ENCODE results near the gene TRAPPC5. TPM values are rescaled to one million over a fixed set of nuclear protein-coding genes. Genes with fewer than 3 reads are reported as not detected.
A peak's percentile ranks its signal among the peaks of the same experiment; 100 is the strongest.

The TRAPPC5 gene
- polyA plus RNA-seq, 1 of the 3 experiments (the other 2 are of a cell fraction), result 49.4 TPM

DNA sequence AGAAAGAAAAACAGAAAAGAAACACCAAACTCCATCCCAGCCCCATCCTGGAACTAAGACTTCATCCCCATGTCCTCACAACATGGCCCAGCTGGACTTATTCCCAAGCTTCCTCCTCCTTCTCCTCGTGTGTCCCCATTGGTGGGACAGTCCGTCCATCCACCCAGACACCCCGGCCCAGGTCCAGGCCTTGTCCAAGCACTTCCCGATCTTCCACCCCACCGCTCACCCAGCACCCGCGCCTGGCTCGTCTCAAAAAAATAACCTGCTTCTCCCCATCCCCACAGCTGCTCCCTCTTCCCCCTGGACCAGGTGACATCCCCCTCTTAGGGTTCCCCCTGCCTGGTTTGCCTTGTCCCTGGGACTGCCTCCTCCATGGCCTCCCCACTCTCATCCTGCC is 22.7 kb downstream of the TRAPPC5 start:
- Histone ChIP-seq H3K9me3 (no peaks in the 10 kb centered on the region), H3K27me3 (ENCODE audit: insufficient read depth) (peaks cover 69% of the 10 kb centered on the region), H3K4me1 (ENCODE audit: control insufficient read depth in 1 of 2, insufficient read depth in 2 of 2, low read depth in 1 of 2, low read length in 1 of 2) (no peaks in the 10 kb centered on the region), H3K9ac (no peak overlapping the region), H3K27ac (ENCODE audit: low read depth in 2 of 2, low read length in 1 of 2) (no peak overlapping the region), H3F3A (replicated peaks; ENCODE audit: insufficient read depth) (no peaks in the 10 kb centered on the region), H4K20me1 (ENCODE audit: insufficient read depth) (no peaks in the 10 kb centered on the region), H3K4me3 (ENCODE audit: low read depth in 2 of 2, low read length in 1 of 2) (no peak overlapping the region), H3K9me2 (no peaks in the 10 kb centered on the region), H3K36me3 (replicated peaks in 1 of 2; ENCODE audit: control insufficient read depth in 1 of 2, insufficient read depth in 2 of 2, low read length in 1 of 2) (no peaks in the 10 kb centered on the region), H2AFZ (ENCODE audit: low read depth) (no peak overlapping the region), H3K79me2 (ENCODE audit: insufficient read depth) (no peaks in the 10 kb centered on the region), H3K4me2 (no peak overlapping the region)
- TF ChIP-seq, protein P1, sequence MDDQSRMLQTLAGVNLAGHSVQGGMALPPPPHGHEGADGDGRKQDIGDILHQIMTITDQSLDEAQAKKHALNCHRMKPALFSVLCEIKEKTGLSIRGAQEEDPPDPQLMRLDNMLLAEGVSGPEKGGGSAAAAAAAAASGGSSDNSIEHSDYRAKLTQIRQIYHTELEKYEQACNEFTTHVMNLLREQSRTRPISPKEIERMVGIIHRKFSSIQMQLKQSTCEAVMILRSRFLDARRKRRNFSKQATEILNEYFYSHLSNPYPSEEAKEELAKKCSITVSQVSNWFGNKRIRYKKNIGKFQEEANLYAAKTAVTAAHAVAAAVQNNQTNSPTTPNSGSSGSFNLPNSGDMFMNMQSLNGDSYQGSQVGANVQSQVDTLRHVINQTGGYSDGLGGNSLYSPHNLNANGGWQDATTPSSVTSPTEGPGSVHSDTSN (IDR thresholded peaks at IDR 0.05), result peak; percentile 27; the same call in 1 of the 2 replicates
- TF ChIP-seq, protein P2, sequence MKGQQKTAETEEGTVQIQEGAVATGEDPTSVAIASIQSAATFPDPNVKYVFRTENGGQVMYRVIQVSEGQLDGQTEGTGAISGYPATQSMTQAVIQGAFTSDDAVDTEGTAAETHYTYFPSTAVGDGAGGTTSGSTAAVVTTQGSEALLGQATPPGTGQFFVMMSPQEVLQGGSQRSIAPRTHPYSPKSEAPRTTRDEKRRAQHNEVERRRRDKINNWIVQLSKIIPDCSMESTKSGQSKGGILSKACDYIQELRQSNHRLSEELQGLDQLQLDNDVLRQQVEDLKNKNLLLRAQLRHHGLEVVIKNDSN (IDR thresholded peaks at IDR 0.05; ENCODE audit: borderline replicate concordance, low read depth), result no peak
- no peak for DNase-seq
- WGBS (ENCODE audit: low lambda C conversion rate), result 20% methylated on average over 8 of the region's 8 CpGs
- ChIA-PET POLR2A (no interaction called here), CTCF (no interaction called here)

DNA sequence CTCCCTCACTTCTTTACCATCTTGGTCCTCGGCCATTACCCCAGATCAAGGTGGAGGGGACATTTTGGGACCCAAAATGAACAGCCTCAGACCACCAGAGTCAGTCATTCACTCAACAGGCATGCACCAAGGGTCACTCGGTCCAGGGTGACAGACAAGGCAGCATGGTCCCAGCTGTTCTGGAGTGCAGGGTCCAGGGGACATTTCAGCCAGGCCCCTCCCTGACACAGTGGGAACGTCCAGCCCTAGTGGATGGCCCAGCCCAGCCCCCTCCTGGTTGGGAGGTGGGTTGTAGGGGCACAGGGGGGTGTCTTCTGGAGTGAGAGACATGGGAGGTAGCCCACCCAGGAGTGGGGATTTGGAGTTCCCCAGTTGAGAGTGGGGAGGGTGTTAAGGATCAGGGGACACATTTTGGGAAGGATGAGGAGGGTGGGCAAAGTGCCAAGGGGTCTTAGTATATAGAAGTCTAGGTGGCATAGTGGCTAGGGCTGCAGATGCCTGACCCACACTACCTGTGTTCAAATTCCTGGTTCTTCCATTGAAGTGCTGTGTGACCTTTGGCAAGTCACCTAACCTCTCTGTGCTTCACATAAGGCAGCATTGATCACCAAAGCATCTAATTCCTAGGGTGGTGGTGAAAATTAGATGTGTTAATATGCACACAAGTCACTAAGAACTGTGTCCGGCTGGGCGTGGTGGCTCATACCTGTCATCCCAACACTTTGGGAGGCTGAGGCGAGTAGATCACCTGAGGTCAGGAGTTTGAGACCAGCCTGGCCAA is 23.8 kb downstream of the TRAPPC5 start:
- Histone ChIP-seq H4K20me1 (ENCODE audit: insufficient read depth) (no peaks in the 10 kb centered on the region), H3K9me2 (no peaks in the 10 kb centered on the region), H3K4me2 (no peak overlapping the region), H3K9ac (no peak overlapping the region), H3K4me1 (ENCODE audit: control insufficient read depth in 1 of 2, insufficient read depth in 2 of 2, low read depth in 1 of 2, low read length in 1 of 2) (no peaks in the 10 kb centered on the region), H3K36me3 (replicated peaks in 1 of 2; ENCODE audit: control insufficient read depth in 1 of 2, insufficient read depth in 2 of 2, low read length in 1 of 2) (no peaks in the 10 kb centered on the region), H3F3A (replicated peaks; ENCODE audit: insufficient read depth) (no peaks in the 10 kb centered on the region), H3K27ac (ENCODE audit: low read depth in 2 of 2, low read length in 1 of 2) (no peak overlapping the region), H2AFZ (ENCODE audit: low read depth) (no peak overlapping the region), H3K4me3 (ENCODE audit: low read depth in 2 of 2, low read length in 1 of 2) (no peak overlapping the region), H3K9me3 (no peaks in the 10 kb centered on the region), H3K27me3 (ENCODE audit: insufficient read depth) (peaks cover 63% of the 10 kb centered on the region), H3K79me2 (ENCODE audit: insufficient read depth) (no peaks in the 10 kb centered on the region)
- DNase-seq, result no peak
- CTCF ChIA-PET, result interaction anchor here (0.8 kb wide), 1 partner anchor 24 kb away, joined by 4 read pairs; the partner anchor contains the start of gene TRAPPC5
- 29% methylated on average over 6 of the region's 6 CpGs for WGBS (ENCODE audit: low lambda C conversion rate)
- TF ChIP-seq NFIC (IDR thresholded peaks at IDR 0.05; ENCODE audit: borderline replicate concordance), result no peak
- no peak for TF ChIP-seq RCOR1 (IDR thresholded peaks at IDR 0.05; ENCODE audit: low read length)
- TF ChIP-seq RAD21 (IDR thresholded peaks at IDR 0.05; ENCODE audit: low read length), result no peak
- no peak for TF ChIP-seq FOSL2 (IDR thresholded peaks at IDR 0.05; ENCODE audit: borderline replicate concordance, low read depth)
- TF ChIP-seq MXI1 (IDR thresholded peaks at IDR 0.05; ENCODE audit: low read depth, low read length), result no peak
- TF ChIP-seq SIN3A (IDR thresholded peaks at IDR 0.05; ENCODE audit: borderline replicate concordance, low read depth, low read length), result no peak
- no peak for TF ChIP-seq ELF1 (IDR thresholded peaks at IDR 0.05)
- TF ChIP-seq FOXJ3 (CRISPR knock-in tag; IDR thresholded peaks at IDR 0.05), result no peak
- TF ChIP-seq GATA2 (CRISPR knock-in tag; IDR thresholded peaks at IDR 0.05), result no peak
- TF ChIP-seq, protein P3, sequence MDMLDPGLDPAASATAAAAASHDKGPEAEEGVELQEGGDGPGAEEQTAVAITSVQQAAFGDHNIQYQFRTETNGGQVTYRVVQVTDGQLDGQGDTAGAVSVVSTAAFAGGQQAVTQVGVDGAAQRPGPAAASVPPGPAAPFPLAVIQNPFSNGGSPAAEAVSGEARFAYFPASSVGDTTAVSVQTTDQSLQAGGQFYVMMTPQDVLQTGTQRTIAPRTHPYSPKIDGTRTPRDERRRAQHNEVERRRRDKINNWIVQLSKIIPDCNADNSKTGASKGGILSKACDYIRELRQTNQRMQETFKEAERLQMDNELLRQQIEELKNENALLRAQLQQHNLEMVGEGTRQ (IDR thresholded peaks at IDR 0.05; ENCODE audit: borderline replicate concordance, low read depth, low read length), result no peak
- TF ChIP-seq GABPA (IDR thresholded peaks at IDR 0.05; ENCODE audit: low read depth), result no peak
- TF ChIP-seq, protein P4, sequence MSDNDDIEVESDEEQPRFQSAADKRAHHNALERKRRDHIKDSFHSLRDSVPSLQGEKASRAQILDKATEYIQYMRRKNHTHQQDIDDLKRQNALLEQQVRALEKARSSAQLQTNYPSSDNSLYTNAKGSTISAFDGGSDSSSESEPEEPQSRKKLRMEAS (IDR thresholded peaks at IDR 0.05; ENCODE audit: low read depth), result no peak
- TF ChIP-seq, protein P2 (IDR thresholded peaks at IDR 0.05; ENCODE audit: borderline replicate concordance, low read depth), result no peak
- no peak for TF ChIP-seq NRF1 (IDR thresholded peaks at IDR 0.05; ENCODE audit: low read depth, low read length)
- TF ChIP-seq JUND (IDR thresholded peaks at IDR 0.05), result no peak
- no peak for TF ChIP-seq EZH2phosphoT487 (IDR thresholded peaks at IDR 0.05; ENCODE audit: borderline replicate concordance, low read depth)
- TF ChIP-seq, protein P5, sequence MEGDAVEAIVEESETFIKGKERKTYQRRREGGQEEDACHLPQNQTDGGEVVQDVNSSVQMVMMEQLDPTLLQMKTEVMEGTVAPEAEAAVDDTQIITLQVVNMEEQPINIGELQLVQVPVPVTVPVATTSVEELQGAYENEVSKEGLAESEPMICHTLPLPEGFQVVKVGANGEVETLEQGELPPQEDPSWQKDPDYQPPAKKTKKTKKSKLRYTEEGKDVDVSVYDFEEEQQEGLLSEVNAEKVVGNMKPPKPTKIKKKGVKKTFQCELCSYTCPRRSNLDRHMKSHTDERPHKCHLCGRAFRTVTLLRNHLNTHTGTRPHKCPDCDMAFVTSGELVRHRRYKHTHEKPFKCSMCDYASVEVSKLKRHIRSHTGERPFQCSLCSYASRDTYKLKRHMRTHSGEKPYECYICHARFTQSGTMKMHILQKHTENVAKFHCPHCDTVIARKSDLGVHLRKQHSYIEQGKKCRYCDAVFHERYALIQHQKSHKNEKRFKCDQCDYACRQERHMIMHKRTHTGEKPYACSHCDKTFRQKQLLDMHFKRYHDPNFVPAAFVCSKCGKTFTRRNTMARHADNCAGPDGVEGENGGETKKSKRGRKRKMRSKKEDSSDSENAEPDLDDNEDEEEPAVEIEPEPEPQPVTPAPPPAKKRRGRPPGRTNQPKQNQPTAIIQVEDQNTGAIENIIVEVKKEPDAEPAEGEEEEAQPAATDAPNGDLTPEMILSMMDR (IDR thresholded peaks at IDR 0.05), result no peak
- no peak for TF ChIP-seq POLR2AphosphoS5 (IDR thresholded peaks at IDR 0.05; ENCODE audit: low read depth, low read length)
- TF ChIP-seq, protein P1 (IDR thresholded peaks at IDR 0.05), result no peak
- POLR2A ChIA-PET, result no interaction called here
